ENCODE measurements around the gene NADK2. TPM values are rescaled to one million over a fixed set of nuclear protein-coding genes. Genes with fewer than 3 reads are reported as not detected.

Gene NADK2
- total and polyA plus RNA-seq, 9 of the 15 experiments (the other 6 are each of a cell fraction or from before 2014, with no cell fraction given) = 10.6 to 41.0 (median 24.0) TPM

DNA sequence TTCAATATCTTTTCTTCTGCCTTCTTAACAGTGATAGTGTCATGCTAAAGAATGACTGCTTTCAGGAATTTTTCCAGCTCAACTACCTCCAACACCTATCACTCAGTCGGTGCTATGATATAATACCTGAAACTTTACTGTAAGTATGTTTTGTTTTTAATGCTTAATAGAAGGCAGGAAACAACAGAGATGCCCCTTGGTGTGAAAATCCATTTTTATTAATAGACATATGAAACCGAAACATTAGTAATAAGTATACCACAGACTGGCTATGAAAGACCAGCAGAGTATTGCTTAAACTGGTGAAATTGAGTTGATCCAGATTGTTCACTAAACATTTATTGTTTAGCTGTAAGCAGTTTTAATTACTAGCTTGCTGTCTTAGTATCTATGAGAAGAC, 64.6 kb downstream of the NADK2 start:
- POLR2A ChIA-PET = no interaction called here
- no peak for FAIRE-seq
- intact Hi-C loops (cut with micrococcal nuclease) (loop anchor here (5.0 to 10.0 kb wide), 3 partner anchors 212 to 515 kb away; no protein-coding TSS in a partner anchor), in situ Hi-C loops (cut with MboI) (no loop called here)
- Histone ChIP-seq H3K27me3 (ENCODE audit: control insufficient read depth in 2 of 2, insufficient read depth in 2 of 2, low read length in 2 of 2) (no peaks in the 10 kb centered on the region), H3K27ac (ENCODE audit: extremely low read depth, low read depth, low read length) (no peak overlapping the region), H3K4me3 (no peak overlapping the region), H4K20me1 (replicated peaks; ENCODE audit: control insufficient read depth, insufficient read depth, low read length) (no peaks in the 10 kb centered on the region), H3K9ac (ENCODE audit: insufficient read depth in 1 of 2, low read depth in 2 of 2, low read length in 2 of 2) (no peak overlapping the region), H3K9me1 (ENCODE audit: control insufficient read depth, insufficient read depth, low read length) (no peaks in the 10 kb centered on the region), H2AFZ (ENCODE audit: low read depth, low read length) (no peak overlapping the region), H3K9me3 (replicated peaks; ENCODE audit: control insufficient read depth, insufficient read depth, low read depth, low read length) (no peaks in the 10 kb centered on the region), H3K79me2 (ENCODE audit: control insufficient read depth, insufficient read depth, low read length) (no peaks in the 10 kb centered on the region), H3K4me2 (ENCODE audit: insufficient read depth, low read length) (no peak overlapping the region), H3K4me1 (replicated peaks in 1 of 2; ENCODE audit: control insufficient read depth in 2 of 2, insufficient read depth in 2 of 2, low read length in 2 of 2) (no peaks in the 10 kb centered on the region), H3K36me3 (ENCODE audit: control insufficient read depth, insufficient read depth, low read length) (peaks cover 98% of the 10 kb centered on the region)
- ATAC-seq = no peak
- CTCF ChIA-PET (ENCODE audit: low intra/inter-chr PET ratio) = interaction anchor here (0.9 to 1.6 kb wide), 3 partner anchors 128 to 516 kb away, joined by 4 to 8 read pairs (median 8); no protein-coding TSS in a partner anchor
- WGBS (ENCODE audit: insufficient coverage, low coverage, missing lambda C conversion rate) = 91% methylated on average over 2 of the region's 2 CpGs
- BruUV-seq (replicated peaks) = no TSS peak
- DNase-seq (ENCODE audit: extremely low read depth in 1 of 4, low spot score in 3 of 4) = no peak
- no peak for TF ChIP-seq STAT5A (IDR thresholded peaks at IDR 0.05; ENCODE audit: borderline replicate concordance, low read length)
- TF ChIP-seq CBFA2T2 (conservative IDR thresholded peaks at IDR 0.05) = no peak
- no peak for TF ChIP-seq RBM22 (IDR thresholded peaks at IDR 0.05; ENCODE audit: low read depth, low read length, poor library complexity, severe bottlenecking)
- no peak for TF ChIP-seq C11orf30 (IDR thresholded peaks at IDR 0.05; ENCODE audit: low read depth)
- TF ChIP-seq, protein P1, sequence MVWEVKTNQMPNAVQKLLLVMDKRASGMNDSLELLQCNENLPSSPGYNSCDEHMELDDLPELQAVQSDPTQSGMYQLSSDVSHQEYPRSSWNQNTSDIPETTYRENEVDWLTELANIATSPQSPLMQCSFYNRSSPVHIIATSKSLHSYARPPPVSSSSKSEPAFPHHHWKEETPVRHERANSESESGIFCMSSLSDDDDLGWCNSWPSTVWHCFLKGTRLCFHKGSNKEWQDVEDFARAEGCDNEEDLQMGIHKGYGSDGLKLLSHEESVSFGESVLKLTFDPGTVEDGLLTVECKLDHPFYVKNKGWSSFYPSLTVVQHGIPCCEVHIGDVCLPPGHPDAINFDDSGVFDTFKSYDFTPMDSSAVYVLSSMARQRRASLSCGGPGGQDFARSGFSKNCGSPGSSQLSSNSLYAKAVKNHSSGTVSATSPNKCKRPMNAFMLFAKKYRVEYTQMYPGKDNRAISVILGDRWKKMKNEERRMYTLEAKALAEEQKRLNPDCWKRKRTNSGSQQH (CRISPR knock-in tag; IDR thresholded peaks at IDR 0.05) = no peak
- no peak for TF ChIP-seq ELF2 (CRISPR knock-in tag; IDR thresholded peaks at IDR 0.05)
- TF ChIP-seq SMARCC2 (IDR thresholded peaks at IDR 0.05; ENCODE audit: low read depth) = no peak
- no peak for TF ChIP-seq E2F3 (CRISPR knock-in tag; IDR thresholded peaks at IDR 0.05)
- TF ChIP-seq SETDB1 (IDR thresholded peaks at IDR 0.05; ENCODE audit: low read length) = no peak
- TF ChIP-seq, protein P2, sequence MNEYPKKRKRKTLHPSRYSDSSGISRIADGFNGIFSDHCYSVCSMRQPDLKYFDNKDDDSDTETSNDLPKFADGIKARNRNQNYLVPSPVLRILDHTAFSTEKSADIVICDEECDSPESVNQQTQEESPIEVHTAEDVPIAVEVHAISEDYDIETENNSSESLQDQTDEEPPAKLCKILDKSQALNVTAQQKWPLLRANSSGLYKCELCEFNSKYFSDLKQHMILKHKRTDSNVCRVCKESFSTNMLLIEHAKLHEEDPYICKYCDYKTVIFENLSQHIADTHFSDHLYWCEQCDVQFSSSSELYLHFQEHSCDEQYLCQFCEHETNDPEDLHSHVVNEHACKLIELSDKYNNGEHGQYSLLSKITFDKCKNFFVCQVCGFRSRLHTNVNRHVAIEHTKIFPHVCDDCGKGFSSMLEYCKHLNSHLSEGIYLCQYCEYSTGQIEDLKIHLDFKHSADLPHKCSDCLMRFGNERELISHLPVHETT (CRISPR knock-in tag; conservative IDR thresholded peaks at IDR 0.05 in 1 of 2, IDR thresholded peaks at IDR 0.05 in 1 of 2) = no peak
- TF ChIP-seq, protein P3, sequence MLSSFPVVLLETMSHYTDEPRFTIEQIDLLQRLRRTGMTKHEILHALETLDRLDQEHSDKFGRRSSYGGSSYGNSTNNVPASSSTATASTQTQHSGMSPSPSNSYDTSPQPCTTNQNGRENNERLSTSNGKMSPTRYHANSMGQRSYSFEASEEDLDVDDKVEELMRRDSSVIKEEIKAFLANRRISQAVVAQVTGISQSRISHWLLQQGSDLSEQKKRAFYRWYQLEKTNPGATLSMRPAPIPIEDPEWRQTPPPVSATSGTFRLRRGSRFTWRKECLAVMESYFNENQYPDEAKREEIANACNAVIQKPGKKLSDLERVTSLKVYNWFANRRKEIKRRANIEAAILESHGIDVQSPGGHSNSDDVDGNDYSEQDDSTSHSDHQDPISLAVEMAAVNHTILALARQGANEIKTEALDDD (IDR thresholded peaks at IDR 0.05) = no peak
- no peak for TF ChIP-seq SUPT5H (IDR thresholded peaks at IDR 0.05)
- TF ChIP-seq, protein P4, sequence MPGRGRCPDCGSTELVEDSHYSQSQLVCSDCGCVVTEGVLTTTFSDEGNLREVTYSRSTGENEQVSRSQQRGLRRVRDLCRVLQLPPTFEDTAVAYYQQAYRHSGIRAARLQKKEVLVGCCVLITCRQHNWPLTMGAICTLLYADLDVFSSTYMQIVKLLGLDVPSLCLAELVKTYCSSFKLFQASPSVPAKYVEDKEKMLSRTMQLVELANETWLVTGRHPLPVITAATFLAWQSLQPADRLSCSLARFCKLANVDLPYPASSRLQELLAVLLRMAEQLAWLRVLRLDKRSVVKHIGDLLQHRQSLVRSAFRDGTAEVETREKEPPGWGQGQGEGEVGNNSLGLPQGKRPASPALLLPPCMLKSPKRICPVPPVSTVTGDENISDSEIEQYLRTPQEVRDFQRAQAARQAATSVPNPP (IDR thresholded peaks at IDR 0.05; ENCODE audit: borderline replicate concordance, insufficient read depth, insufficient read length) = no peak
- no peak for TF ChIP-seq GABPB1 (CRISPR knock-in tag; IDR thresholded peaks at IDR 0.05)
- no peak for TF ChIP-seq HDGF (IDR thresholded peaks at IDR 0.05)

All from K562 (cell line).